Thoracic aorta (tissue), 2 donors: ENCODE results near the gene FAM200A. TPM values are rescaled to one million over a fixed set of nuclear protein-coding genes. Genes with fewer than 3 reads are reported as not detected.

Experiments used
- ATAC-seq: fragments of 150-250 bp; one replicate; pipeline ENCODE4 v1.8.0; 2017; ENCODE audit warnings: low read depth; ENCODE audit not compliant: insufficient number of reproducible peaks, low FRiP score
- DNase-seq: peaks from one replicate; pipeline ENCODE4 v3.0.0-alpha.2; 2020; ENCODE audit warnings: low spot score
- H3K27ac ChIP-seq, 2 donors: fragments of 200-600 bp; sonication (generic); 1 replicate in 1 of 2; 2 replicates in 1 of 2; pipeline ENCODE4 v1.5.1; 2016; ENCODE audit warnings: mild to moderate bottlenecking in 2 of 2, moderate library complexity in 2 of 2
- H3K27me3 ChIP-seq: fragments of 200-600 bp; sonication (generic); replicated peaks from 2 replicates; pipeline ENCODE4 v1.6.0; 2016; ENCODE audit warnings: mild to moderate bottlenecking; ENCODE audit not compliant: insufficient read depth
- H3K36me3 ChIP-seq: fragments of 200-600 bp; sonication (generic); one replicate; pipeline ENCODE4 v1.5.1; 2016
- H3K4me1 ChIP-seq, 2 donors: fragments of 200-600 bp; sonication (generic); 1 replicate in 1 of 2; 2 replicates in 1 of 2; pipeline versions ENCODE4 v1.5.1 to v1.6.0; 2016; ENCODE audit warnings: low read depth in 2 of 2, mild to moderate bottlenecking in 1 of 2; ENCODE audit not compliant: control insufficient read depth in 1 of 2
- H3K4me3 ChIP-seq: fragments of 200-600 bp; sonication (generic); 2 replicates; pipeline ENCODE4 v1.5.1; 2016; ENCODE audit warnings: mild to moderate bottlenecking
- H3K9me3 ChIP-seq: fragments of 200-600 bp; sonication (generic); 2 replicates; pipeline ENCODE4 v1.5.1; 2016
- total RNA-seq, 2 donors: library from RNA; depleted of rRNA; stranded (reverse); fragments of >200 nt; gene quantifications; one replicate each; pipeline versions ENCODE4 v1.1.0 to v1.2.3, GENCODE V29; 2016
- TF ChIP-seq, protein P1 (sequence below): fragments of 200-600 bp; sonication (generic); IDR thresholded peaks from one replicate; pipeline ENCODE4 v1.5.1; 2019; ENCODE audit warnings: antibody characterized with exemption

Gene FAM200A
- total RNA-seq, 2 donors from 2014 or later, result 3.1 to 4.3 TPM

DNA sequence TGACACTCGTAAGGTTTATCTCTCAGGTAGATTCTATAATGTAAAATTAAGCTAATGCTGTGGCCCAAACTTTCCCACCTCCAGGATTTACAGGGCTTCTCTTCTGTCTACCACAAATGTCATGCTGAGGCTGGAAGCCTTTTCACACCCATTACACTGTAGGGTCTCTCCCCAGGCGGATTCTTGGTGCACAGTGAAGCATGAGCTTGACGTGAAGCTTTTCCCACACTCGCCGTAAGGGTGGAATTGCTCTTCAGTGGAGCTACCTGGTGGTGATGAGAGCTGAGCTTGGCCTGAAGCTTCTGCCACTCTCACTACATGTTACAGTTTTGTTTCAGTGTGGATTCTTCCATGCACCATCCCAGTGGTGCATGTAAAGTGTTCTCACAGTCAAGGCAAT, 11.4 kb downstream of the FAM200A start:
- no peak for DNase-seq
- H3K27me3 ChIP-seq, result no peaks in the 10 kb centered on the region
- peaks cover 25% of the 10 kb centered on the region for H3K9me3 ChIP-seq
- TF ChIP-seq, protein P1, sequence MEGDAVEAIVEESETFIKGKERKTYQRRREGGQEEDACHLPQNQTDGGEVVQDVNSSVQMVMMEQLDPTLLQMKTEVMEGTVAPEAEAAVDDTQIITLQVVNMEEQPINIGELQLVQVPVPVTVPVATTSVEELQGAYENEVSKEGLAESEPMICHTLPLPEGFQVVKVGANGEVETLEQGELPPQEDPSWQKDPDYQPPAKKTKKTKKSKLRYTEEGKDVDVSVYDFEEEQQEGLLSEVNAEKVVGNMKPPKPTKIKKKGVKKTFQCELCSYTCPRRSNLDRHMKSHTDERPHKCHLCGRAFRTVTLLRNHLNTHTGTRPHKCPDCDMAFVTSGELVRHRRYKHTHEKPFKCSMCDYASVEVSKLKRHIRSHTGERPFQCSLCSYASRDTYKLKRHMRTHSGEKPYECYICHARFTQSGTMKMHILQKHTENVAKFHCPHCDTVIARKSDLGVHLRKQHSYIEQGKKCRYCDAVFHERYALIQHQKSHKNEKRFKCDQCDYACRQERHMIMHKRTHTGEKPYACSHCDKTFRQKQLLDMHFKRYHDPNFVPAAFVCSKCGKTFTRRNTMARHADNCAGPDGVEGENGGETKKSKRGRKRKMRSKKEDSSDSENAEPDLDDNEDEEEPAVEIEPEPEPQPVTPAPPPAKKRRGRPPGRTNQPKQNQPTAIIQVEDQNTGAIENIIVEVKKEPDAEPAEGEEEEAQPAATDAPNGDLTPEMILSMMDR, result no peak
- H3K36me3 ChIP-seq, result no peaks in the 10 kb centered on the region
- no peak overlapping the region for H3K4me3 ChIP-seq
- H3K27ac ChIP-seq, result no peak overlapping the region
- no peak for ATAC-seq
- H3K4me1 ChIP-seq, result no peaks in the 10 kb centered on the region

DNA sequence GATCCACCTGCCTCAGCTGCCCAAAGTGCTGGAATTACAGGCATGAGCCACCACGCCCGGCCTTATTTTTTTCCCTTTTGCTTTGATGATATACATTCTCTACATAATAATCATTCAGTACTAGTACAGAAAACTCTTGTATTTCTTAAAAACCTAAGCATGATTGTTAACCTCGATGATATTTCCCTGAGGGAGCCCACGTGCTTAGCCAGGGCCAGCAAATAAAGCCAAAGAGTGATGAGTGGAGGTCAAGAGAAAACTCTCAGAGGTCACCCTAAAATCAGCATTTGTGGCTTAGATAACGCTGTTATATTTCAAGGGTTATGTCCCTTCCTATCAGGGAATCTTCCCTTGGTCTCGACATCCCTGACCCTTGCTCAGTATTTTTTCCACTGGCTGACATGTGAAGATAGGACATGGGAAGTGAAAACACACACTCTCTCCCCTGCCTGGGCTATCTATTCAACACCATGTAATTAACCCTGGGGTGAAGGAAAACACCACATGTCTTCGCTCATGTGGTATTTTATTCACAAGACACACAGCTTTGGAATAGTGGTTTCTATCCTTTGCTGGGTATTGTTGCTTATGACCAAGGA, 12.6 kb downstream of the FAM200A start:
- Histone ChIP-seq H3K4me3 (no peak overlapping the region), H3K36me3 (no peaks in the 10 kb centered on the region), H3K27ac (no peak overlapping the region), H3K9me3 (peaks cover 25% of the 10 kb centered on the region), H3K4me1 (no peaks in the 10 kb centered on the region), H3K27me3 (no peaks in the 10 kb centered on the region)
- DNase-seq, result no peak
- no peak for ATAC-seq
- TF ChIP-seq, protein P1, result no peak

DNA sequence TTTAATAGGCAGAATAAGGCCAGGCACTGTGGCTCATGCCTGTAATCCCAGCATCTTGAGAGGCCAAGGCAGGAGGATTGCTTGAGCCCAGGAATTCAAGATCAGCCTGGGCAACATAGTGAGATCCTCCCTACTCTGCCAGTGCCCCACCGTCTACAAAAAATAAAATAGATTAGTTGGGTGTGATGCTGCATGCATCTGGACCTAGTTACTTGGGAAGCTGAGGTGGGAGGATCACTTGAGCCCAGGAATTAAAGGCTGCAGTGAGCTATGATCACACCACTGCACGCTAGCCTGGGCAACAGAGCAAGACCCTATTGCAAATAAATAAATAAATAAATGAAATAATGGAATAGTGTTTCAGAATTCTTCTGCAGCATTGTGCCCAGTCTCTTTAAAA, 16.2 kb downstream of the FAM200A start:
- H3K27ac ChIP-seq, result no peak overlapping the region
- no peaks in the 10 kb centered on the region for H3K4me1 ChIP-seq
- TF ChIP-seq, protein P1, result no peak
- H3K9me3 ChIP-seq, result peaks cover 46% of the 10 kb centered on the region
- H3K4me3 ChIP-seq, result no peak overlapping the region
- ATAC-seq, result no peak
- DNase-seq, result no peak
- no peaks in the 10 kb centered on the region for H3K27me3 ChIP-seq
- H3K36me3 ChIP-seq, result peaks cover 24% of the 10 kb centered on the region

DNA sequence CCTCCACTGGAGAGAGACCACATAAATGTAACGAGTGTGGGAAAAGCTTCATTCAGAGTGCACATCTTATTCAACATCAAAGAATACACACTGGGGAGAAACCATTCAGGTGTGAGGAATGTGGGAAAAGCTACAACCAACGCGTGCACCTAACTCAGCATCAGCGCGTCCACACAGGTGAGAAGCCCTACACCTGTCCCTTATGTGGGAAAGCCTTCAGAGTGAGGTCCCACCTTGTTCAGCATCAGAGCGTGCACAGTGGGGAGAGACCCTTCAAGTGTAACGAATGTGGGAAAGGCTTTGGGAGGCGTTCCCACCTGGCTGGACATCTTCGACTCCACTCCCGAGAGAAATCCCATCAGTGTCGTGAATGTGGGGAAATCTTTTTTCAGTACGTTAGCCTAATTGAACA, 20.6 kb downstream of the FAM200A start:
- Histone ChIP-seq H3K36me3 (peaks cover 59% of the 10 kb centered on the region), H3K4me1 (no peaks in the 10 kb centered on the region), H3K27me3 (no peaks in the 10 kb centered on the region), H3K27ac (no peak overlapping the region), H3K4me3 (no peak overlapping the region), H3K9me3 (peaks cover 50% of the 10 kb centered on the region)
- ATAC-seq (no peak), DNase-seq (no peak)
- TF ChIP-seq, protein P1, result no peak

DNA sequence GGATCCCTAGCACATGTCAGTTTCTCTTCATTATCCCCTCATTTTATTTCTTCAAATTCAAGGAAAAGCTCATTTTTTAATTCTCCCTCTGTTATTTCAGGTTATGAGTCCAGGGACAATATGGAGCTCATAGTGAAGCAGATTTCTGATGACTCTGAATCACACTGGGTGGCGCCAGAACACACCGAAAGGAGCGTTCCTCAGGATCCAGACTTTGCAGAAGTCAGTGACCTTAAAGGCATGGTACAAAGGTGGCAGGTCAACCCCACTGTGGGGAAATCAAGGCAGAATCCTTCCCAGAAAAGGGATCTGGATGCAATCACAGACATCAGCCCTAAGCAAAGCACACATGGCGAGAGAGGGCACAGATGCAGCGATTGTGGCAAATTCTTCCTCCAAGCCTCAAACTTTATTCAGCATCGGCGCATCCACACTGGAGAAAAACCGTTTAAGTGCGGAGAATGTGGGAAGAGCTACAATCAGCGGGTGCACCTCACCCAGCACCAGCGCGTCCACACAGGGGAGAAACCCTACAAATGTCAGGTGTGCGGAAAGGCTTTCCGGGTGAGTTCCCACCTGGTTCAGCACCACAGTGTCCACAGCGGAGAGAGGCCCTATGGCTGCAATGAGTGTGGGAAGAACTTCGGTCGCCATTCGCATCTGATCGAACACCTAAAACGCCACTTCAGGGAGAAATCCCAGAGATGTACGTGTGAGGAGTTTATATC, 26.0 kb downstream of the FAM200A start:
- TF ChIP-seq, protein P1, result no peak
- DNase-seq (no peak), ATAC-seq (no peak)
- H3K27me3 ChIP-seq, result no peaks in the 10 kb centered on the region
- peaks cover 55% of the 10 kb centered on the region for H3K36me3 ChIP-seq
- no peak overlapping the region for H3K27ac ChIP-seq
- no peaks in the 10 kb centered on the region for H3K4me1 ChIP-seq
- H3K4me3 ChIP-seq, result no peak overlapping the region
- peaks cover 22% of the 10 kb centered on the region for H3K9me3 ChIP-seq
